CD4-positive, alpha-beta T cell treated with Interleukin-6 at 100 ng/mL for 8 hours (primary cell): ENCODE measurements around the gene DDAH1.

Source experiments
- DNase-seq: peaks from one replicate; pipeline ENCODE4 v3.0.0-alpha.2; 2020; ENCODE audit warnings: mixed read lengths, low spot score

Gene DDAH1

DNA sequence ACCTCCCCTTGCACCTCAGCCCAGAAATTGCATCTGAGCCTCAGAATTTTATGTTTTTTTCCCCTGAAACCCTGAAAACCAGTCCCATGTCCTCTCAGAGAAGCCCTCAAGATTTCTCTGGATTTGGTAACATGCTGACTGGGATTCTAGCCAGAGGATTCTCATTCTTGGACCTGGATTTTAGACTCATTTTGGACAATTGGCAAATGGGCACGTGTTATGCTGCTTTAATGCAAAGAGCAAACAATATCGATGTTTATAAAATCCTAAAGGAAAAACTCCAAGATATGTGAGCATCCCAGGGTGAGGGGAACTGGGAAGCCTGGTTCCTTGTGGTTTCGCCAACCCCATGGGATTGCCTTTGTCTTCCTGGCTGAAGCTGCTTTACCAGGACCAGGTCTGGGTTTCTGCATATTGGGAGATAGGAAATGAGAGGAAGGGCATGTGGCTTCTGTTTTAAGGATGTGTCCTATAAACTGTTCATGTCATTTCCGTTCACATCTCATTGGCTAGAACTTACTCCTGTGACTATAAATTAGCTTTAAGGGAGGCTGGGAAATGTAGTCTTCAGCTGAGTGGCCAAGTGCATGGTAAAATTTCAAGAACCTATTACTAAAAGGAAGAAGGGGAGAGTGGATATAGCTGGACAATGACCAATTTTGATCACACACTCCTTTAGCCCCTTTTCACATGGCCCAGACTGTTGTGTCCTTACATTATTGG is 161.4 kb downstream of the DDAH1 start:
- no peak for DNase-seq

DNA sequence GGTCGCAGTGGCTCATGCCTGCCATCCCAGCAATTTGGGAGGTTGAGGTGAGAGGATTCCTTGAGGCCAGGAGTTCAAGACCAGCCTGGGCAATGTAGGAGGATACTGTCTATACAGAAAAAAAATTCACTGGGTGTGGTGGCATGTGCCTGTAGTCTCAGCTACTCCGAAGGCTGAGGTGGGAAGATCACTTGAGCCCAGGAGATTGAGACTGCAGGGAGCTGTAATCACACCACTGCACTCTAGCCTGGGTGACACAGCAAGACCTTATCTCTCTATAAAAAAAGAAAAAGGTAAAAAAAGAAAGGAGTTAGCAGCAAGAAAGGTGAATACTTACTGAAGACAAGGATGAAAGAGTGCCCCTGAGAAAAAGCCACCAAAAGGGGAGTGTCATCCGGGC is 164.8 kb downstream of the DDAH1 start:
- no peak for DNase-seq

GRCh38 chr1:85297855-85298629 is 166.9 kb downstream of the DDAH1 start:
- peak; percentile 55 for DNase-seq

DNA sequence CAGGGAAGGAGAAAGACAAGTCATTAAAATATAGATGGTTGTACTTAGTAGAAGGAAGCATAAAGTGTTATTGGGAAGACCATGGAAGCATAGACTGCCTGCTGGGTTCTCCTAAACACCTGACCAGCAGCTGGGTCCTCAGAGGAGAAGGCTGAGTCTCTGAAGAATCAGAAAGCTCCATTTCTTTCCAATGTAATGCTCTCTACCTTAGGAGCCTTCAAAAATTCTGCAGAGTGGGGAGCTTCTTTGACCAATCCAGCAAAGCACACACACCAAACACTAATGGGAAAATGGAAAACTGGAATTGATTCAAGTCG is 167.5 kb downstream of the DDAH1 start:
- no peak for DNase-seq

- DNase-seq = no peak
Measured at GRCh38 chr1:85296980-85297379, 168.0 kb downstream of the DDAH1 start.

DNA sequence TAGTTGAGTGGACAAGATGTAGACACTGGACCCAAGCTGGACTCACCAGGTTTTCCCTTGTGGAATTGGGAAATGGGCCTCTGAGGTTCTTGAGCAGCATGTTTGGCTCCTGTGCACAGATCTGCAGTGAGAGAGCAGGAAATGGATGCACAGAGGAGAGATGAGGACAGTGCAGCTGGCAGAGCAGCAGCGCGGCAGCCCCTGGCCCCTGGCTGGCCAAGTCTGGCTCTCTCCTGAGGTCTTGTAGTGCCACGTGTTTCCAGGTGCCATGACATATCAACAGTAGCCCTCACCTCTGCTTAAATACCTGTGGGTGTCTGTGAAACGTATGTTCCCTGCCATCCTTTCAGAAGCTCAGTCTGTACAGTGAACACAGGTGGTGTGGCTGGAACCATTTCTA is 169.3 kb downstream of the DDAH1 start:
- DNase-seq = no peak

GRCh38 chr1:85295006-85295431 is 169.9 kb downstream of the DDAH1 start:
- DNase-seq = no peak

- DNase-seq = no peak
Measured at GRCh38 chr1:85290826-85291225, 174.1 kb downstream of the DDAH1 start.

- no peak for DNase-seq
Measured at GRCh38 chr1:85289848-85290335, 175.1 kb downstream of the DDAH1 start.

GRCh38 chr1:85289207-85289847 is 175.6 kb downstream of the DDAH1 start:
- DNase-seq = no peak

DNA sequence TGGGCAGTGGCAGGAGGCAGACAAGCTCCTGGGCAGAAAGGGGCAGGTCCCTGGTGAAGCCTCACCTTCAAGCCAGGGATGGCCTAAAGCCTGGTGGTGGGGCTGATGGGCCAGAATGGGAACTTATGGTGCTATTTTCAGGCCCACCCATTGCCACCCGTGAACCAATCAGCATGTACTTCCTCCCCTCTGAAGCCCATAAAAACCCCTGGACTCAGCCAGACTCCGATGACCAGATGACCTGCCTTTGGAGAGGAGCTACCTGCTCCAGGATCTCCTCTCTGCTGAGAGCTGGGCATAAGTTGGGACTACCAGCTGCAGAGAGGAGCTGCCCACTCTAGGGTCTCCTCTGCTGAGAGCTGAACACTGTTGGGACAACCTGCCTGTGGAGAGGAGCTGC is 180.8 kb downstream of the DDAH1 start:
- DNase-seq = no peak

DNA sequence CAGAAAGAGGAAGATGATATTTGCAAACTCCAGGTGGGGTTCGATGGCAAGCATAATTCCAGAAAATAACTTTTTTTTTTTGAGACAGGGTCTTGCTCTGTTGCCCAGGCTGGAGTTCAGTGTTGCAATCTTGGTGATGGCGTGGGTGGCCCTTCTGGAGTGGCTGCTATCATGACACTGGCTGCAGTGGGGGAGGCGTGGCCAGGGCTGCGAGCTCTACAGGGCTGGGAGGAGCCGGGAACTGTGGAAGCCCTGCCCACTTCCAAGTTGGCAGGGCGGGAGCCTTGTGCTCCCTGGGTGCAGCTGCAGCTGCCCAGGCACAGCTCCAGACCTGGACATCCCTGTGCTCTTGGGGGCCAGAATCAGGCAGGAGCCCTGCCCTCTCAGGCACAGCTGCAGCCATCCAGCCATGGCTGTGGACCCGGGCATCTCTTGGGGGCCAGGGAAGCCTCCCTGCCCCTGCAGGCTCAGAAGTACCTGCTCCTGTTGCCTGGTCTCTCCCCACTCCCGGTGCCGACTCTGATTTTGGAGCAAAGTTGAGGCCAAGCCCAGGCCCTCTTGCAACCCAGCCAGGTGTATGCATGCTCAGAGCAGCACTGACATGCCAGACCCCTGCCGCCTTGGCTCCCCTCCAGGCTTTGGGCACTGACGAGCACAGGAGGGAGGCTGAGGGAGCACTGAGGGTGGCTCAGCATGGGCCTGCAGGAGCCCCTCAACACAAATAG is 181.3 kb downstream of the DDAH1 start:
- DNase-seq = no peak

- no peak for DNase-seq
Measured at GRCh38 chr1:85282424-85282823, 182.5 kb downstream of the DDAH1 start.

GRCh38 chr1:85280636-85281035 is 184.3 kb downstream of the DDAH1 start:
- no peak for DNase-seq

- no peak for DNase-seq
Measured at GRCh38 chr1:85279458-85280080, 185.4 kb downstream of the DDAH1 start.

- DNase-seq = peak; percentile 48
Measured at GRCh38 chr1:85278853-85279314, 186.1 kb downstream of the DDAH1 start.

GRCh38 chr1:85277802-85278201 is 187.2 kb downstream of the DDAH1 start:
- no peak for DNase-seq

- no peak for DNase-seq
Measured at GRCh38 chr1:85276978-85277639, 187.8 kb downstream of the DDAH1 start.

GRCh38 chr1:85276215-85276977 is 188.6 kb downstream of the DDAH1 start, which contains the start of gene BCL10:
BCL10 (minus strand) TSS chr1:85276632; CDS start chr1:85276352, 280 bp downstream.
- peak; percentile 97 for DNase-seq

GRCh38 chr1:85275701-85276214 is 189.2 kb downstream of the DDAH1 start:
- peak; percentile 9 for DNase-seq
